Endothelial cell of umbilical vein (primary cell): ENCODE data around the gene HLTF. TPM values are rescaled to one million over a fixed set of nuclear protein-coding genes. Genes with fewer than 3 reads are reported as not detected.

Experiments
- BruUV-seq: library from RNA; stranded (reverse); fragments of 400-500 nt; replicated peaks from 2 replicates; lab custom pipeline; 2021; lab: Mats Ljungman, UMichigan
- CTCF ChIA-PET: fragments of 300-600, 350-600 bp; sonication (Branson Sonifier 250); formaldehyde crosslinking; loops from one replicate; lab custom pipeline; 2021; ENCODE audit warnings: antibody characterized with exemption, inconsistent platforms; lab: Charles Lee
- POLR2A ChIA-PET: fragments of 300-600, 350-600 bp; sonication (Branson Sonifier 250); formaldehyde crosslinking; loops from one replicate; lab custom pipeline; 2021; ENCODE audit warnings: antibody characterized with exemption, inconsistent platforms; lab: Charles Lee
- DNase-seq: peaks from one replicate; pipeline ENCODE4 v3.0.0-alpha.2; 2011; ENCODE audit warnings: low read depth, low spot score
- FAIRE-seq: peaks from 2 replicates; lab custom pipeline; 2011; peaks lifted over from hg19 to GRCh38; lab: Jason Lieb, UNC
- H2AFZ ChIP-seq: 2 replicates; pipeline ENCODE4 v1.6.0; 2012; ENCODE audit warnings: low read depth, low read length, control low read depth, inconsistent platforms
- H3K27ac ChIP-seq: 2 replicates; pipeline ENCODE4 v1.5.1; 2011; ENCODE audit warnings: low read depth, mild to moderate bottlenecking, control low read depth, low read length, moderate library complexity; ENCODE audit not compliant: insufficient read depth
- H3K27me3 ChIP-seq, 2 experiments: 2 replicates each; pipeline versions ENCODE4 v1.6.0 to v1.6.1; 2011; ENCODE audit warnings: low read length in 2 of 2, mixed read lengths in 1 of 2; ENCODE audit not compliant: control insufficient read depth in 2 of 2, insufficient read depth in 2 of 2
- H3K36me3 ChIP-seq, 2 experiments: 2 replicates in 1 of 2; 3 replicates in 1 of 2; pipeline ENCODE4 v1.5.1; 2011; ENCODE audit warnings: low read length in 2 of 2, mild to moderate bottlenecking in 1 of 2, moderate library complexity in 1 of 2; ENCODE audit not compliant: control insufficient read depth in 2 of 2, insufficient read depth in 2 of 2; ENCODE audit errors: extremely low read depth in 1 of 2
- H3K4me1 ChIP-seq: 3 replicates; pipeline ENCODE4 v1.5.1; 2011; ENCODE audit warnings: mild to moderate bottlenecking, low read length; ENCODE audit not compliant: control insufficient read depth, insufficient read depth; ENCODE audit errors: extremely low read depth
- H3K4me2 ChIP-seq: 2 replicates; pipeline ENCODE4 v1.6.1; 2011; ENCODE audit warnings: low read length, control low read depth, mixed read lengths; ENCODE audit not compliant: insufficient read depth
- H3K4me3 ChIP-seq, 3 experiments: fragments of 200-600 bp in 1 of 3; sonication (generic), shearing (Covaris generic) in 1 of 3; replicated peaks in 1 of 3; 2 replicates each; pipeline ENCODE4 v1.5.1; 2011 to 2016; ENCODE audit warnings: control low read depth in 3 of 3, low read length in 3 of 3, mild to moderate bottlenecking in 2 of 3, inconsistent platforms in 1 of 3, low read depth in 1 of 3, moderate library complexity in 1 of 3; ENCODE audit not compliant: insufficient read depth in 1 of 3
- H3K79me2 ChIP-seq: 2 replicates; pipeline ENCODE4 v1.6.0; 2012; ENCODE audit warnings: low read length, inconsistent platforms; ENCODE audit not compliant: control insufficient read depth, insufficient read depth
- H3K9ac ChIP-seq: replicated peaks from 2 replicates; pipeline ENCODE3; 2011; ENCODE audit warnings: low read length, control low read depth; ENCODE audit not compliant: insufficient read depth; ENCODE audit errors: extremely low read depth
- H3K9me1 ChIP-seq: replicated peaks from 3 replicates; pipeline ENCODE4 v1.6.0; 2011; ENCODE audit warnings: mild to moderate bottlenecking, low read length; ENCODE audit not compliant: control insufficient read depth, insufficient read depth; ENCODE audit errors: extremely low read depth
- H3K9me3 ChIP-seq: replicated peaks from 2 replicates; pipeline ENCODE4 v1.5.1; 2012; ENCODE audit warnings: low read length, inconsistent platforms; ENCODE audit not compliant: control insufficient read depth, insufficient read depth
- H4K20me1 ChIP-seq: replicated peaks from 2 replicates; pipeline ENCODE3; 2011; ENCODE audit warnings: mild to moderate bottlenecking, low read length; ENCODE audit not compliant: control insufficient read depth, insufficient read depth; ENCODE audit errors: extremely low read depth
- EZH2 ChIP-seq: IDR thresholded peaks from 2 replicates; pipeline ENCODE4 v1.6.1; 2012; ENCODE audit warnings: borderline replicate concordance, low read depth, mild to moderate bottlenecking, moderate library complexity, low read length, inconsistent platforms; ENCODE audit not compliant: severe bottlenecking
- FOS ChIP-seq: IDR thresholded peaks from 2 replicates; pipeline ENCODE4 v1.6.1; 2011; ENCODE audit warnings: mild to moderate bottlenecking, low read length, moderate library complexity, borderline replicate concordance; ENCODE audit not compliant: insufficient read depth
- GATA2 ChIP-seq: IDR thresholded peaks from 2 replicates; pipeline ENCODE4 v1.7.0; 2011; ENCODE audit warnings: low read depth, mild to moderate bottlenecking, moderate library complexity, mixed read lengths, low read length; ENCODE audit not compliant: insufficient read length, insufficient read depth
- JUN ChIP-seq: IDR thresholded peaks from 2 replicates; pipeline ENCODE4 v1.6.1; 2011; ENCODE audit warnings: borderline replicate concordance, low read depth; ENCODE audit not compliant: insufficient read length, insufficient read depth
- MYC ChIP-seq: IDR thresholded peaks from one replicate; pipeline ENCODE4 v1.6.1; 2011; ENCODE audit warnings: mild to moderate bottlenecking, low read depth, low read length
- POLR2A ChIP-seq: IDR thresholded peaks from 2 replicates; pipeline ENCODE4 v1.6.1; 2012; ENCODE audit warnings: low read depth, mild to moderate bottlenecking, control low read depth, low read length
- POLR2AphosphoS5 ChIP-seq: IDR thresholded peaks from 2 replicates; pipeline ENCODE4 v1.6.1; 2012; ENCODE audit warnings: low read depth, mild to moderate bottlenecking, control low read depth, low read length, moderate library complexity; ENCODE audit not compliant: insufficient read depth
- dilution Hi-C: fragments of 300-500 bp; cut with MboI; formaldehyde crosslinking; loops from one replicate; pipeline ENCODE4 v1.15.0; 2019; ENCODE audit warnings: low sequenced_read_pairs; ENCODE audit not compliant: extremely low pct_ligation_motif_present
- intact Hi-C: fragments of 100-400 bp; cut with micrococcal nuclease; formaldehyde crosslinking; loops from one replicate; pipeline ENCODE4 v1.10.0; 2022
- polyA plus RNA-seq, 4 experiments: library from polyadenylated mRNA; depleted of rRNA in 3 of 4; stranded (reverse) in 3 of 4; unstranded in 1 of 4; fragments of >200 nt; gene quantifications; 2 replicates each; pipeline versions ENCODE4 v1.2.1 to v1.2.3, GENCODE V29; 2011 to 2012; ENCODE audit warnings: missing spikeins in 1 of 4
- total RNA-seq: library from RNA; stranded (reverse); gene quantifications from 2 replicates; pipeline ENCODE4 v1.2.3, GENCODE V29; 2021
- TF ChIP-seq, protein P1 (sequence below): IDR thresholded peaks from 2 replicates; pipeline ENCODE4 v1.6.1; 2011; ENCODE audit not compliant: insufficient read depth, insufficient read length
- TF ChIP-seq, protein P2 (sequence below), 2 donors: IDR thresholded peaks; 1 replicate in 1 of 2; 2 replicates in 1 of 2; pipeline ENCODE4 v1.5.1; 2011; ENCODE audit warnings: low read length in 2 of 2, mild to moderate bottlenecking in 2 of 2, moderate library complexity in 2 of 2, control low read depth in 1 of 2, inconsistent platforms in 1 of 2, low read depth in 1 of 2; ENCODE audit not compliant: insufficient read depth in 1 of 2; ENCODE audit errors: extremely low read depth in 1 of 2

HLTF gene
- total and polyA plus RNA-seq, 2 donors (not counting 3 experiments of a cell fraction or from before 2014, with no cell fraction given) = 8.7 to 24.6 TPM

DNA sequence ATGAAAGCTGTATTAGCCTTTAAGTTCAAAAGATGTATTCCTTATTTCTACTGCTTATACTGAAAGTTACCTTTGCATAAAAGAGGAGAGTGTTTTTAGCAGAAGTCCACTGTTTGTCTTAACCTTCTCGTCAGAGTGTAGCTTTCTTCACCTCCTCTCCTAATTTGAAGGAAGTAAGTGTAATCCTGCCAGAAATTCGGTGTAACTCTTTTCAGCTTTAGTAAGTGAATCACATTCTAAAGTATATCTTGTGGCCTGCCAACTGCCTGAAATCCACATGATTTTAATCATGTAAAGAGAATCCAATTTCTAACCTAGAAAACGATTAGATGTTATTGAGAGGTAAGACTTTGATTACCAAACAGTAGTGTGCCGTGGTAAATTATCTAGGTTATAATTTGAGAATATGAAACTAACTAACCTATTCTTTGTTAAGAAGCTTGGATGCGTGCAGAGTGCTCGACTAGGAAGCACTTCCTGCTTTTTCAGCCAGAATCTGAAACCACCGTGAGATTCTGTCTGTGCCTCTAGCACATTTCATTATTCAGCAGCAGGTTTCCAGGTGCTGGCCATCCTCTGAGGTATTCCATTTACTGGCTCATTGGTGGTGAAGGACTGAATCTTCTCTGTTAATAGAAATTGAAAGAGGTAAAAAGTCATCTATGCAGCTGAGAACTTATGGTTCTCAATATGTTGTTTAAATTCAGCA is 87.5 kb downstream of the HLTF start:
- CTCF ChIA-PET = interaction anchor here (1.5 to 4.7 kb wide), 2 partner anchors 10 to 43 kb away, joined by 4 to 17 read pairs; no protein-coding TSS in a partner anchor

More for the DNA sequence above, 87.5 kb downstream of the HLTF start:
- Histone ChIP-seq H3K27me3 (no peaks in the 10 kb centered on the region), H3K4me1 (no peaks in the 10 kb centered on the region), H3K4me2 (no peak overlapping the region), H3K9ac (no peak overlapping the region), H3K4me3 (no peak overlapping the region), H3K79me2 (no peaks in the 10 kb centered on the region), H3K27ac (no peak overlapping the region), H3K9me1 (no peaks in the 10 kb centered on the region), H3K9me3 (no peaks in the 10 kb centered on the region), H3K36me3 (peaks cover 10 to 13% of the 10 kb centered on the region in 2 experiments), H2AFZ (no peak overlapping the region), H4K20me1 (no peaks in the 10 kb centered on the region)
- TF ChIP-seq EZH2 (no peak), POLR2A (no peak), GATA2 (no peak), FOS (no peak), POLR2AphosphoS5 (no peak), JUN (no peak), MYC (no peak)
- TF ChIP-seq, protein P1, sequence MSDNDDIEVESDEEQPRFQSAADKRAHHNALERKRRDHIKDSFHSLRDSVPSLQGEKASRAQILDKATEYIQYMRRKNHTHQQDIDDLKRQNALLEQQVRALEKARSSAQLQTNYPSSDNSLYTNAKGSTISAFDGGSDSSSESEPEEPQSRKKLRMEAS = no peak
- TF ChIP-seq, protein P2, sequence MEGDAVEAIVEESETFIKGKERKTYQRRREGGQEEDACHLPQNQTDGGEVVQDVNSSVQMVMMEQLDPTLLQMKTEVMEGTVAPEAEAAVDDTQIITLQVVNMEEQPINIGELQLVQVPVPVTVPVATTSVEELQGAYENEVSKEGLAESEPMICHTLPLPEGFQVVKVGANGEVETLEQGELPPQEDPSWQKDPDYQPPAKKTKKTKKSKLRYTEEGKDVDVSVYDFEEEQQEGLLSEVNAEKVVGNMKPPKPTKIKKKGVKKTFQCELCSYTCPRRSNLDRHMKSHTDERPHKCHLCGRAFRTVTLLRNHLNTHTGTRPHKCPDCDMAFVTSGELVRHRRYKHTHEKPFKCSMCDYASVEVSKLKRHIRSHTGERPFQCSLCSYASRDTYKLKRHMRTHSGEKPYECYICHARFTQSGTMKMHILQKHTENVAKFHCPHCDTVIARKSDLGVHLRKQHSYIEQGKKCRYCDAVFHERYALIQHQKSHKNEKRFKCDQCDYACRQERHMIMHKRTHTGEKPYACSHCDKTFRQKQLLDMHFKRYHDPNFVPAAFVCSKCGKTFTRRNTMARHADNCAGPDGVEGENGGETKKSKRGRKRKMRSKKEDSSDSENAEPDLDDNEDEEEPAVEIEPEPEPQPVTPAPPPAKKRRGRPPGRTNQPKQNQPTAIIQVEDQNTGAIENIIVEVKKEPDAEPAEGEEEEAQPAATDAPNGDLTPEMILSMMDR (IDR thresholded peaks at IDR 0.05; ENCODE audit: extremely low read depth in 1 of 2, insufficient read depth in 1 of 2, low read depth in 1 of 2, low read length in 2 of 2) = no peak
- FAIRE-seq (no peak), DNase-seq (no peak)
- dilution Hi-C loops (no loop called here), intact Hi-C loops (no loop called here)
- POLR2A ChIA-PET = no interaction called here
- BruUV-seq = no TSS peak
